ENCODE data around the gene DCXR. TPM values are rescaled to one million over a fixed set of nuclear protein-coding genes. Genes with fewer than 3 reads are reported as not detected.

DCXR gene
- total RNA-seq, 1 experiment from 2014 or later: 135 TPM

DNA sequence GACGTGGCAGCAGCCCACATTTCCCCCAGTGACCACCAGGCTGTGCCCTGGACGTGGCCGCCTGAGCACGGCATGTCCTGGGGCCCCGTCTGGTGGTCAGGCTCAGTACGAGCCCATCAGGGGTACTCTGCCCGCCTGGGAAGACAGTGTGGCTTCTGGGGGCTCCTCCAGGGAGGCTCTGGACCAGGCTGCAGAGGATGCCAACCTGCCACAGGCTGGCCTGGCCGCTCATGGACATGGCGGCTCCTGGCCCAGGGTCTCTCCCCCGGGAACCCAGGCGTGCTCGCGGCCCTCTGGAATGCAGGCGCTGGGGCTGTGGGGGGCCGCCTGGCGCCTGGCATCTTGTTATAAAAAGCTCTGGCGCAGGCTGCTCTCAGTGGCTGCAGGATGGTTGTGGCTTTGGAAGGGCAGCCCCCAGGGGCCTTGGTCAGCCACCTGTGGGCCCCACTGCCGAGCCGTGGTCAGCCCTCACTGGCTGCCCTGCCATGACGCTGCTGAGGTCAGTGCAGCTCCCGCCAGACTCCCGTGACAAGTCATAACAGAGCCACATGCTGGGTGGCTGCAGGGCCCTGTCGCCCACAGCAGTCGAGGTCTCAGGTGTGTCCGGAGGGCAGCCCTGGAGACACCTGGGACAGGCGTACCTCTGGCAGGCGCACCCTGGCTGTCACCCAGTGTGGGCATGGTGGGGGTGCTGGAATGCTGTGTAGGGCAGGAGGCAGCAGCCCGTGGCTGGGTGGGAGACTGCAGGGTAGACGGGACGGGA is 29.8 kb downstream of the DCXR start:
- H3K4me2 ChIP-seq (ENCODE audit: low read length): no peak overlapping the region
- no peak overlapping the region for H3K4me3 ChIP-seq (ENCODE audit: low read length)
- H3K79me2 ChIP-seq (ENCODE audit: low read length): no peaks in the 10 kb centered on the region
- peaks cover 20% of the 10 kb centered on the region for H3K4me1 ChIP-seq (ENCODE audit: insufficient read depth, low read length)
- POLR2A ChIA-PET (ENCODE audit: unreplicated experiment): no interaction called here
- H3K9me3 ChIP-seq (ENCODE audit: low read length): no peaks in the 10 kb centered on the region
- no peak overlapping the region for H3K9ac ChIP-seq (ENCODE audit: low read length)
- H4K20me1 ChIP-seq (ENCODE audit: low read length): no peaks in the 10 kb centered on the region
- no peak for ATAC-seq
- no peak overlapping the region for H3K27ac ChIP-seq (ENCODE audit: low read length)
- no TSS peak for BruUV-seq (replicated peaks)
- no peaks in the 10 kb centered on the region for H3K36me3 ChIP-seq (ENCODE audit: low read depth, low read length)
- TF ChIP-seq, protein P1, sequence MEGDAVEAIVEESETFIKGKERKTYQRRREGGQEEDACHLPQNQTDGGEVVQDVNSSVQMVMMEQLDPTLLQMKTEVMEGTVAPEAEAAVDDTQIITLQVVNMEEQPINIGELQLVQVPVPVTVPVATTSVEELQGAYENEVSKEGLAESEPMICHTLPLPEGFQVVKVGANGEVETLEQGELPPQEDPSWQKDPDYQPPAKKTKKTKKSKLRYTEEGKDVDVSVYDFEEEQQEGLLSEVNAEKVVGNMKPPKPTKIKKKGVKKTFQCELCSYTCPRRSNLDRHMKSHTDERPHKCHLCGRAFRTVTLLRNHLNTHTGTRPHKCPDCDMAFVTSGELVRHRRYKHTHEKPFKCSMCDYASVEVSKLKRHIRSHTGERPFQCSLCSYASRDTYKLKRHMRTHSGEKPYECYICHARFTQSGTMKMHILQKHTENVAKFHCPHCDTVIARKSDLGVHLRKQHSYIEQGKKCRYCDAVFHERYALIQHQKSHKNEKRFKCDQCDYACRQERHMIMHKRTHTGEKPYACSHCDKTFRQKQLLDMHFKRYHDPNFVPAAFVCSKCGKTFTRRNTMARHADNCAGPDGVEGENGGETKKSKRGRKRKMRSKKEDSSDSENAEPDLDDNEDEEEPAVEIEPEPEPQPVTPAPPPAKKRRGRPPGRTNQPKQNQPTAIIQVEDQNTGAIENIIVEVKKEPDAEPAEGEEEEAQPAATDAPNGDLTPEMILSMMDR (conservative IDR thresholded peaks at IDR 0.05; ENCODE audit: low read depth, low read length): no peak
- TF ChIP-seq EZH2phosphoT487 (IDR thresholded peaks at IDR 0.05; ENCODE audit: borderline replicate concordance, low read length): no peak
- no peak for TF ChIP-seq EZH2 (IDR thresholded peaks at IDR 0.05; ENCODE audit: low read length, unreplicated experiment)
- no peaks in the 10 kb centered on the region for H3F3A ChIP-seq (ENCODE audit: low read length, unreplicated experiment)
- no peaks in the 10 kb centered on the region for H3K27me3 ChIP-seq (ENCODE audit: low read length)
- H3K9me2 ChIP-seq (replicated peaks; ENCODE audit: low read length): no peaks in the 10 kb centered on the region
- DNase-seq: no peak
- H2AFZ ChIP-seq (ENCODE audit: low read length): no peak overlapping the region
- CTCF ChIA-PET: no interaction called here
- intact Hi-C loops (cut with micrococcal nuclease): no loop called here

DNA sequence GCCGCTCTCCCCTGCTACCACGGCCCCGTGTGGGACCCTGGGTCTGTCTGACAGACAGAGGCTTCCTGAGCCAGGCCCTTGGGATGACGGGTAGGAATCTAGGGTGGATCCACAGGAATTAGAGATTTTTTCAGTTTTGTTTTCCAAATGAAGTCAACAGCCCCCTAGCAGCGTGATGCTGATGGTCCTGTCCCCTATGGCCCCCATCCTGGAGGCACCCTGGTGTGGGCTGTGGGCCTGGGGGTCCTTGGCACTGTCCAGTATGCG is 30.3 kb downstream of the DCXR start:
- TF ChIP-seq EZH2phosphoT487 (IDR thresholded peaks at IDR 0.05; ENCODE audit: borderline replicate concordance, low read length) (no peak), EZH2 (IDR thresholded peaks at IDR 0.05; ENCODE audit: low read length, unreplicated experiment) (no peak)
- TF ChIP-seq, protein P1 (conservative IDR thresholded peaks at IDR 0.05; ENCODE audit: low read depth, low read length): no peak
- no peak for DNase-seq
- Histone ChIP-seq H3K9me2 (replicated peaks; ENCODE audit: low read length) (no peaks in the 10 kb centered on the region), H3K4me1 (ENCODE audit: insufficient read depth, low read length) (peaks cover 21% of the 10 kb centered on the region), H3K4me3 (ENCODE audit: low read length) (no peak overlapping the region), H4K20me1 (ENCODE audit: low read length) (no peaks in the 10 kb centered on the region), H2AFZ (ENCODE audit: low read length) (no peak overlapping the region), H3K4me2 (ENCODE audit: low read length) (no peak overlapping the region), H3K79me2 (ENCODE audit: low read length) (no peaks in the 10 kb centered on the region), H3K9me3 (ENCODE audit: low read length) (no peaks in the 10 kb centered on the region), H3K27me3 (ENCODE audit: low read length) (no peaks in the 10 kb centered on the region), H3F3A (ENCODE audit: low read length, unreplicated experiment) (no peaks in the 10 kb centered on the region), H3K27ac (ENCODE audit: low read length) (no peak overlapping the region), H3K9ac (ENCODE audit: low read length) (no peak overlapping the region), H3K36me3 (ENCODE audit: low read depth, low read length) (no peaks in the 10 kb centered on the region)
- ChIA-PET POLR2A (ENCODE audit: unreplicated experiment) (no interaction called here), CTCF (no interaction called here)
- no TSS peak for BruUV-seq (replicated peaks)
- intact Hi-C loops (cut with micrococcal nuclease): no loop called here
- no peak for ATAC-seq

DNA sequence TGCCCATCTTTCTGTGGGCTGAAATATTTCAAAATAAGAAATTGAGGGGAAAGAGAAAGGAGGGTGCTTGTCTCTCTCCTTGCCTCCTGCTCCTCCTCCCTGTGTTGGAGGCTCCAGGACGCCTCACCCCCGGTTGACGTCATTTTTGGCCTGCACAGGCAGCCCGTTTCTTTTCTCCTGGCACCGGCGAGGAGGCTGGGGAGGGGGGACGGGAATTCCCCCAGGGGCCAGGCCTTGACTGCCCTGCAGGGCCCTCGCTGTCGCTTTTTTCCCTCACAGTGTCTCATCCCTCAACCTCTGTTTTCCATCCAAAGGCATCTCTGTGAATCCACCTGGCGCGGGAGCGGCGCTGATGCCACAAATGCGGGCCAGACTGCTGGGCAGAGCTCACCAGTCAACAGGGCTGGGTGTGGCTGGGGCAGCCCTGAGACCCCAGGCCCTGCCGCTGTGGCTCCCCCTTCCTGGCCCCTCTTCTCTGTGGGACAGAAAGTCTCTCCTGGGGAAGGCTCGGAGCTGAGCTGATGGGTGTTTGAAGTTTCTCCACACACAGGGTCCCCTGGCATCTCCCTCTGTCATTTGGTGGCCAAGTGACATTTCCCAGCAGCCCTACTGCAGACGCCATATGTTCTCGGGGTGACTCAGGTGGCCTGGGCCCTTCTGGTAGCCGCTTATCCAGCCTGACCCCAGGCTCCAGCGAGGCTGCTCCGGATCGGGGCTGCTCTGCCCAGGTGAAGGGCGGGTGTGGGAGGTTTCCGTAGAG is 30.8 kb downstream of the DCXR start:
- ATAC-seq (no peak), DNase-seq (no peak)
- no peaks in the 10 kb centered on the region for H3K9me3 ChIP-seq (ENCODE audit: low read length)
- H3K36me3 ChIP-seq (ENCODE audit: low read depth, low read length): no peaks in the 10 kb centered on the region
- no peaks in the 10 kb centered on the region for H3K27me3 ChIP-seq (ENCODE audit: low read length)
- H3F3A ChIP-seq (ENCODE audit: low read length, unreplicated experiment): no peaks in the 10 kb centered on the region
- intact Hi-C loops (cut with micrococcal nuclease): no loop called here
- H3K4me3 ChIP-seq (ENCODE audit: low read length): no peak overlapping the region
- TF ChIP-seq EZH2phosphoT487 (IDR thresholded peaks at IDR 0.05; ENCODE audit: borderline replicate concordance, low read length) (no peak), EZH2 (IDR thresholded peaks at IDR 0.05; ENCODE audit: low read length, unreplicated experiment) (no peak)
- TF ChIP-seq, protein P1 (conservative IDR thresholded peaks at IDR 0.05; ENCODE audit: low read depth, low read length): no peak
- ChIA-PET CTCF (no interaction called here), POLR2A (ENCODE audit: unreplicated experiment) (no interaction called here)
- no peaks in the 10 kb centered on the region for H4K20me1 ChIP-seq (ENCODE audit: low read length)
- no peaks in the 10 kb centered on the region for H3K9me2 ChIP-seq (replicated peaks; ENCODE audit: low read length)
- H2AFZ ChIP-seq (ENCODE audit: low read length): no peak overlapping the region
- BruUV-seq (replicated peaks): no TSS peak
- H3K9ac ChIP-seq (ENCODE audit: low read length): no peak overlapping the region
- peaks cover 21% of the 10 kb centered on the region for H3K4me1 ChIP-seq (ENCODE audit: insufficient read depth, low read length)
- no peaks in the 10 kb centered on the region for H3K79me2 ChIP-seq (ENCODE audit: low read length)
- H3K27ac ChIP-seq (ENCODE audit: low read length): no peak overlapping the region
- no peak overlapping the region for H3K4me2 ChIP-seq (ENCODE audit: low read length)

Data from PC-3 (cell line).